ENCODE data around the gene DGCR2. TPM values are rescaled to one million over a fixed set of nuclear protein-coding genes. Genes with fewer than 3 reads are reported as not detected.

DGCR2 gene
- total and polyA plus RNA-seq, 2 of the 8 experiments (the other 6 are each of a cell fraction or from before 2014, with no cell fraction given), result 42.3 to 62.2 TPM

DNA sequence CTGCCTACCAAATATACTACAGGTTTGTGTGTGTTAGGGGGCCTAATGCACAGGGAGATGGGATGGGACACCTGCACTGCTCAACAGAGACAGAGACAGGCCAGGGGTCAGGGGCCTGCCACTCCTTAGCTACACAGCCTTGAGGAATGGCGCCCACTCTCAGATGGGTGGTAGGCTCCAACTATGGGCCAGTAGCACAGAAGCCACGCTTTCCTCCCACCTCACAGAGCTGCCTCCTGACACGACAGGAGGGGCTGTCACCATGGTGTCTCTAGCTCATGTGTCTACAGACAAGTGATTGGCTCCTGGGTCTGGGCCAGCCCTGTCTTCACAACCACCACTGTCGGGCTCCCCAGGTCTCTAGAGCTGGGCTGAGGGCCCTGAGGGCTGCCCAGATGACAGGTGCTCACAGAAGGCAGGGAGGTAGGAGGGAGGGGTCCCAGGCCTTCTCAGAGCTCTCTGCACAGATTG lies 81.8 kb downstream of the DGCR2 start (continued):
- TF ChIP-seq ASH2L (IDR thresholded peaks at IDR 0.05; ENCODE audit: low read length) (no peak), YY1 (IDR thresholded peaks at IDR 0.05; ENCODE audit: low read depth, low read length) (no peak)

Measured in H1 (cell line).